GM23338 (cell line): ENCODE measurements around the gene AKAP1.

Experiments used
- CREB1 ChIP-seq: fragments of 250-450 bp; sonication (Bioruptor Pico); IDR thresholded peaks from 2 replicates; pipeline ENCODE4 v1.5.0; 2020; ENCODE audit warnings: low read depth, mild to moderate bottlenecking, moderate library complexity
- CTCF ChIP-seq, 2 experiments: fragments of 200-600 bp in 1 of 2; sonication (generic) in 1 of 2; conservative IDR thresholded peaks; 2 replicates each; pipeline versions ENCODE4 v1.5.1 to v1.6.1; 2016 to 2017; ENCODE audit warnings: antibody characterized with exemption in 2 of 2, low read depth in 2 of 2, mild to moderate bottlenecking in 2 of 2, moderate library complexity in 1 of 2
- EZH2 ChIP-seq: fragments of 200-600 bp; sonication (generic); IDR thresholded peaks from one replicate; pipeline ENCODE4 v1.8.0; 2017; ENCODE audit warnings: antibody characterized with exemption, mild to moderate bottlenecking, low read depth; ENCODE audit not compliant: unreplicated experiment
- EZH2phosphoT487 ChIP-seq: fragments of 200-600 bp; sonication (generic); IDR thresholded peaks from one replicate; pipeline ENCODE4 v1.8.1; 2018; ENCODE audit warnings: antibody characterized with exemption; ENCODE audit not compliant: unreplicated experiment
- JUNB ChIP-seq: IDR thresholded peaks from one replicate; pipeline ENCODE4 v1.6.1; 2016; ENCODE audit warnings: antibody characterized with exemption; ENCODE audit not compliant: unreplicated experiment
- NANOG ChIP-seq: IDR thresholded peaks from 2 replicates; pipeline ENCODE4 v1.6.1; 2016; ENCODE audit warnings: antibody characterized with exemption, borderline replicate concordance
- POLR2AphosphoS5 ChIP-seq: IDR thresholded peaks from 2 replicates; pipeline ENCODE4 v1.6.1; 2016; ENCODE audit warnings: antibody characterized with exemption, low read depth
- REST ChIP-seq: IDR thresholded peaks from one replicate; pipeline ENCODE4 v1.6.1; 2018; ENCODE audit warnings: antibody characterized with exemption; ENCODE audit not compliant: unreplicated experiment

GRCh38 chr17:57073626-57074025 is 11.4 kb upstream of the AKAP1 start:
- TF ChIP-seq EZH2phosphoT487 (no peak), POLR2AphosphoS5 (no peak), CTCF (conservative IDR thresholded peaks at IDR 0.05; ENCODE audit: low read depth in 2 of 2) (no peak), JUNB (no peak), EZH2 (no peak), REST (no peak), NANOG (no peak), CREB1 (CRISPR knock-in tag) (no peak)
